Dermis microvascular lymphatic vessel endothelial cell (primary cell): ENCODE results near the gene BZW2. TPM values are rescaled to one million over a fixed set of nuclear protein-coding genes. Genes with fewer than 3 reads are reported as not detected.

Source experiments
- DNase-seq, 2 donors: peaks; one replicate each; pipeline versions ENCODE4 v3.0.0 to v3.0.0-alpha.2; 2010; ENCODE audit warnings: low read depth in 2 of 2
- total RNA-seq: library from RNA; depleted of rRNA; stranded (reverse); fragments of >200 nt; gene quantifications from 2 replicates; pipeline ENCODE4 v1.2.1, GENCODE V29; 2014

Gene BZW2
- total RNA-seq, 1 donor from 2014 or later = 78.4 TPM

DNA sequence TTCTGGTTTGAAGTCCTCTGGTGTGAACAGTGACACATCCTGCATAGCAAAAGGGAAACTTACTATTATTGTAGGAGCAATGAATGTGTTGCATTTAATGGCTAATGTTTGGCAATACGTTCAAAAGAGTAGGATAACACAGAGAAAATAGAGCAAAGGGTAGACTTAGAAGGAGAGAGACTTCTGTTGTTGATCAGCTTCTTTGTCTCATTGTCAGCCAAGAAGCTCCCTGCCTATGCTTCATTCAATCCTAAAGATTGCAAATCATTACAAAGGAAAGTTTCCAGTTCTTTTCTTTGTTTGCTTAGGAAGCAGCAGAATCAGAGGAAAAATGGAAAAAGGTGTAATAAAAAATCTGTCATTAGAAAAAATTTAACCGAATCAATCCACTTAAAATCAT is 99.7 kb downstream of the BZW2 start:
- DNase-seq = no peak

DNA sequence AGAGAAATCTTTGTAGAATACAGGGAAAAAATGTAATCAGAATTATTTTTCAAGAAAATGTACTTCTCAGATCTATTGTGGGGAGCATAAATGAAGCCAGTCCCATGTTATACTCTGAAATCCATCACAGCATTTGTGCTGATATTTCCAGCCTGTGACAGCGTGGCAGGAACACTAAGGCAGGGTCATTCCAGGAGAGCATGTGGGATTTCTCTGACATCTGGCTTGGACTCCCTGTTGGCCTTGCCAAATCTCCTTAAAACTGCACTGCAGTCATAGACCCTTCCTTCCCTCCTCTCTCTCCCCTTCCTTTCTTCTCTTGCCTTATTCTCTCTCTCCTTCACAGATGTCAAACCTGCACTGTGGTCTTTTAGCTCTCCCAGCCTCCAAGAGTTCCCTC is 101.1 kb downstream of the BZW2 start:
- DNase-seq = no peak

GRCh38 chr7:16753102-16753931 is 107.3 kb downstream of the BZW2 start, which contains the start of gene TSPAN13:
Gene TSPAN13 (plus strand): TSS chr7:16753755. CDS start chr7:16753968, 213 bp downstream.
- DNase-seq = peak in 1 of 2 donors; percentile 85

DNA sequence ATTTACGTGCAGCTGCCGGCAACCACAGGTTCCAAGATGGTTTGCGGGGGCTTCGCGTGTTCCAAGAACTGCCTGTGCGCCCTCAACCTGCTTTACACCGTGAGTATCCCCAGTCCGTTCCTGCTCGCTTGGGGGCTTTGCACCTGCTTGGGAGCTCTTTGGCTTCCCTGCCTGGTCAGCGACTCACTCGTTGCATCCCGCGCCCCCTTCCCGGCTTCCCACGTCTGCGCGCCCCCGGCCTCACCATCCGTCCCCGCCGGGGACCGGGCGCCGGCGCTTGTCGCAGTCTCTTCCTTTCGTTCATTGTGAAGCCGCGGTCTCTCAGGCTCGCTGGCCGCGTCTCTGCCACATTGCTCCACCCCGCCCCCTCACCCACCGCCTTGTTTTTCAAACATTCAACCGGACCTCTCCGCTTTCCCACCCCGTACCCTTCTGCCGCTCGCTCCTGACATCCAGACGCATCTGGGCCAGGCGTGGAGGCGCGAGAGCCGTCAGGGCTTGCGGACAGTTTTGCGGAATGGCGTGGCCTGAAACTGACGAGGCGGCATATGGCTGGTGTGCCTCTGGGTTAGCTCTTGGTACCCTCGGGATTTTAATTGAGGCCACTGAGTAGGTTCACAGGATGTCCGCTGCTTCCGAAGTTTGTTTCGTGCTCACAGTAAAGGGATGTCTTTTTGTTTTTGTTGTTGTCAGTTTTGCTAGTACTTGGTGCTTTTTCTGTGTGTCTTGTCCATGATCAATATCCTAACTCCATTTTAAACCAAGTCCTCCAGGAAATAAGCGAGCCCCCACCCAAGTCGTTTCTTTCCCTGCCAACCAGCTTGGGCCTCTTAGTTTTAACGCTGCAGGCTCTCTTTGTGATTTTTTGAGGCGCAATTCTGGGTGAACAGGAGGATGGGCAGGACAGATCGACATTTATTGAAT is 108.2 kb downstream of the BZW2 start:
- DNase-seq = peak in 1 of 2 donors; percentile 54

DNA sequence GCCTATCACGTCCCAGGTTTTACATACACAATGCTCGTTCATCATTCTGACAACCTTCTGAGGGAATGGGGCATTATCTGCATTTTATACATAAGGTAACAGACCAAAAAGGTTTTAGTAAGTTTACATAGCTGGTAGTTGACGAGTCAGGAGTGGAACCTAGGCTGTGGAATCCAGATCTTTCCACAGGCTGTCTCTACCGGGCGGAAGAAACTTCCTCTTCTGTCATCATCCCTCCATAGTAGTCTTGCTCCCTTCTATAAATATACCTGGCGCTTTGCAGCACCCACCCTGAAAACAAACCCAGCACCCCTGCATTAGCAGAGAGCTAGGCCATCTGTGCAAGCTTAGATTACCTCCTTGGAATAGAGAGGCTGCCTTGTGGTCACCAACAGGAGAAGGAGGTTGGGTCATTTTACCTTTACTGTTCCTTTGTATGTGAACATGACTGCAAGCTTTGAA is 108.9 kb downstream of the BZW2 start:
- peak in 1 of 2 donors; percentile 27 for DNase-seq

- DNase-seq = no peak
These were observed 109.4 kb downstream of the BZW2 start for GRCh38 chr7:16755397-16755796.

Other genes starting within 250 kb of the BZW2 start
- gene CRPPA, start 224.6 kb upstream of the BZW2 start, total RNA-seq = 1.2 and 1.8 TPM in 2 replicates
- gene SOSTDC1, start 180.4 kb upstream of the BZW2 start, total RNA-seq = not detected in 2 replicates
- not detected in 2 replicates for gene LRRC72, start 119.4 kb upstream of the BZW2 start, total RNA-seq
- 8.5 and 10.0 TPM in 2 replicates for gene ANKMY2, start 427 bp upstream of the BZW2 start, total RNA-seq
- 37.7 and 42.6 TPM in 2 replicates for gene TSPAN13, start 107.6 kb downstream of the BZW2 start, total RNA-seq
- gene AGR2, start 158.8 kb downstream of the BZW2 start, total RNA-seq = not detected in 2 replicates
- not detected in 2 replicates for gene AGR3, start 235.8 kb downstream of the BZW2 start, total RNA-seq